AG08396 (cell line): ENCODE measurements around the gene SYT3.

ENCODE experiments used
- DNase-seq: peaks from one replicate; pipeline ENCODE4 v3.0.0; 2012; ENCODE audit warnings: low spot score, mixed read lengths

Gene SYT3

GRCh38 chr19:50661766-50662650 lies 22.3 kb upstream of the SYT3 start:
- no peak for DNase-seq

GRCh38 chr19:50661023-50661422 lies 21.3 kb upstream of the SYT3 start:
- DNase-seq: no peak

GRCh38 chr19:50660088-50660366 lies 20.3 kb upstream of the SYT3 start:
- no peak for DNase-seq

- DNase-seq: no peak
Observed at GRCh38 chr19:50659318-50660087, 19.8 kb upstream of the SYT3 start.

- peak; percentile 93 for DNase-seq
Observed at GRCh38 chr19:50658441-50659317, 19.0 kb upstream of the SYT3 start.

- DNase-seq: peak; percentile 94
Observed at GRCh38 chr19:50657712-50658440, 18.2 kb upstream of the SYT3 start.

GRCh38 chr19:50657222-50657669 lies 17.6 kb upstream of the SYT3 start:
- DNase-seq: no peak

GRCh38 chr19:50654882-50655281 lies 15.2 kb upstream of the SYT3 start:
- no peak for DNase-seq

GRCh38 chr19:50652722-50653121 lies 13.0 kb upstream of the SYT3 start:
- no peak for DNase-seq

GRCh38 chr19:50651174-50651573 lies 11.5 kb upstream of the SYT3 start:
- no peak for DNase-seq

- DNase-seq: no peak
Observed at GRCh38 chr19:50649433-50650391, 10.0 kb upstream of the SYT3 start, which contains the start of gene C19orf81. Gene C19orf81, plus strand, starts transcription at chr19:50649445. Its CDS starts 0 bp downstream, at chr19:50649445.

- no peak for DNase-seq
Observed at GRCh38 chr19:50648659-50649058, 9.0 kb upstream of the SYT3 start.

GRCh38 chr19:50647879-50648615 lies 8.4 kb upstream of the SYT3 start:
- no peak for DNase-seq

GRCh38 chr19:50646074-50646807 lies 6.6 kb upstream of the SYT3 start:
- peak; percentile 66 for DNase-seq

GRCh38 chr19:50645107-50645506 lies 5.4 kb upstream of the SYT3 start:
- no peak for DNase-seq

- no peak for DNase-seq
Observed at GRCh38 chr19:50644315-50644915, 4.7 kb upstream of the SYT3 start.

- DNase-seq: no peak
Observed at GRCh38 chr19:50640368-50640767, 687 bp upstream of the SYT3 start.

GRCh38 chr19:50638600-50638999 lies 1.1 kb downstream of the SYT3 start:
- DNase-seq: no peak
